GM21723 (cell line): ENCODE results near the gene TTC21B.
"Not testable (repeated sequence)": the region's sequence is repeated elsewhere in the genome, so short reads cannot be mapped to it uniquely, and the experiment has no call there.

Source experiments
- ATAC-seq: cut with Tn5 transposase; IDR thresholded peaks from one replicate; pipeline ENCODE4 v1.9.1; 2021; ENCODE audit warnings: mild to moderate bottlenecking, moderate library complexity; ENCODE audit not compliant: unreplicated experiment

The TTC21B gene

GRCh38 chr2:165889158-165889557, 64.4 kb downstream of the TTC21B start:
- no peak for ATAC-seq

DNA sequence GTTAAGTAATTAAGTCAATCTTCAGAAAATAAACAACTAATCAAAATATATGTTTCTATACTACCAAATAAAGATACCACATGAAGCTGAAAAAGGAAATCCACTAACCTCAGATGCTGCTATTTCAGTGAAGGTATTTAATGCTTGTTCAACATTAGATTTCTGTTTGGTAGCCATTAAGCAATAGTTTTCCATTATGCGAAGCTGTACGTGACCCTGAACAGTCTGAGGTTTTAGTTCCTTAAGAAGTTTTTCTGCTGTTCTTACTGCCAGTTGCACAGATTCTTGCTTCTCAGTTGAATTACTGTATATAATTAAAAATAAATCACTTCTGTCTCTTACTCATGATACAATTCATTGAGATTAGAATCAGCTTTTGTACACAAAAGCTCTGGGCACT, 65.4 kb downstream of the TTC21B start:
- no peak for ATAC-seq

DNA sequence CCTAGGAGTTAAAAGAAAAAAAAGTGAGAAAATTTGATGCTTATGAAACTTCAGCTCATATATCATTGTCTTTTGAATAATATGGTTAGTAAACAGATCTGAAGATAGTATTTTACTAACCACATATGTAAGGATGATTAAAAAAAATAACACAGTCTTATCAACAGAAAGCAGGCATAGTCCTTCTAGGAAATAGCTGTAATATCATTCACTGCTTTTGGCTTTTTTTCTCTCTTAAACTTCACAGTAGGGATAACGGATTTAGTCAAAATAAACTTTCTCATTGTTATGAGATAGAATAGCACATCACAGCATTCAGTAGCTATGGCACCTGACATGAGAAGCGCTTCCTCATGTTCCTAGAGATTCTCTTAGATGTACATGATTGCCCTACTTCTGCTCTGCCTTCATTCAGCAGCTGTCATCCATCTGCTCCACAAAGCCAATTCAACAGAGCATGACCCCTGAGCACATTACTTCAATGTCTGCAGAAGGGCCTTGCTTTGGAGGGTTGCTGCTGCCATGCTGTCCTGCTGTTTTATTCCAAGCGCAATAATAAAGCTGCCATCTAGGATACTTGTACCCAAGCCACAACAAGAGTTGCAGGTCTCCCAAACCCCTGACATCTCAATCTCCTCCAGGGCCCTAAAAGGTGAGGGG, 67.0 kb downstream of the TTC21B start:
- ATAC-seq, result no peak

DNA sequence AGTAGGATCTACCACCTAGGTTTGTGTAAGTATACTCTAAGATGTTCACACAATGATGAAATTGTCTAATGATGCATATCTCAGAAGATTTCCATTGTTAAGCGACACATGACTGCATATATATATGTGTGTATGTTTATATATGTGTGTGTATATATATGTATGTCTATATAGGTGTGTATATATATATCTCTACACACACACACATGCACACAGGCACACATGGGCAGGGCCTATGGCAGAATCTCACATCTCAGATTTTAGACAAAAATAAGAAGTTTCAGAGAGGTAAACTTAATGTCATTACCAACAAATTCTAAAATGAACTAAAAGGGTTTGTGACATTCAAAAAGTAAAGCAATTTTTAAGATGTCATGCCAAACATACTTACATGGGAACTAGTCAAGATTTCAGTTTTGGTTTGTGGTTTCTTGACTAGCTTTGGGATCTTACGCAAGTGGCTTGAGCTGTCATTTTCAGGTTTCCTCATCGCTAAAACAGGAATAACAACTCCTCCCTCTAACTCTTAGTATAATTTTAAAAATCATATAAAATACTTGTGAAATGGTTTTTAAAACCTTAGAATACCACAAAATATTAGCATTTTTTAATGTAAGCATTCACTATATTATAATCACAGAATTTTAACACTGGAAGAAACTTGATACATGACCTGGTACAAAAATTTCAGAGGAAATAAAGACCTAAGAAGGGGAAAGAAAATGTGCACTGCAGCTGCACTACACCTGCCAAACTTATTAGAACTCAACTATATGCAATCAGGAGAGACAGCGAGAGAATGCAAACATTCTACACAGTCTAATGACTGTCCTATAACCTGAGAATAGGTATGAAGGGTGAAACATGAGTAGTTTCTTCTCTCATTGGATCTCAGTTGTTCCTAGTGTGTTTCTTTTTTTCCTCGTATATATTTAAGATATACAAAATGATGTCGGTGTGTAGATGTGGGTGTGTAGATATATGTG, 75.7 kb downstream of the TTC21B start:
- ATAC-seq, result peak; percentile 74

DNA sequence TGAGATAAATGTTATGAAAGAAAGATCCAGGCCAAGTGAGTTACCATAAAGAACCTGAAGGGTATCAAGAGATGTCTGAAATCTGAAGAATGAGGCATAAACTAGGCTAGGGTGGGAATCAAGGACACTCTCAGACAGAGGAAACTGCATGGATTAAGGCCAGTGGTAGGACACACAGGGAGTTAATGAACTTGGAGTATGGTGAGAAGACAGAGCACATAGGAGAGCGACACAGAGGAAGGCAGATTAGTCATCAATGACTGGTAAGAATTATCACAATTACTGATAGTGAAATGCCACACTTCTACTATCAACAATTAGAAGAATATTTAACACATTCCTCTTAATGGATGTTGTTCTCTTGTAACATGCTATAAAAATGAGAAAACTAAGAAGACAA, 76.9 kb downstream of the TTC21B start:
- no peak for ATAC-seq

- ATAC-seq, result no peak
Observed at GRCh38 chr2:165876269-165876668, 77.3 kb downstream of the TTC21B start.

DNA sequence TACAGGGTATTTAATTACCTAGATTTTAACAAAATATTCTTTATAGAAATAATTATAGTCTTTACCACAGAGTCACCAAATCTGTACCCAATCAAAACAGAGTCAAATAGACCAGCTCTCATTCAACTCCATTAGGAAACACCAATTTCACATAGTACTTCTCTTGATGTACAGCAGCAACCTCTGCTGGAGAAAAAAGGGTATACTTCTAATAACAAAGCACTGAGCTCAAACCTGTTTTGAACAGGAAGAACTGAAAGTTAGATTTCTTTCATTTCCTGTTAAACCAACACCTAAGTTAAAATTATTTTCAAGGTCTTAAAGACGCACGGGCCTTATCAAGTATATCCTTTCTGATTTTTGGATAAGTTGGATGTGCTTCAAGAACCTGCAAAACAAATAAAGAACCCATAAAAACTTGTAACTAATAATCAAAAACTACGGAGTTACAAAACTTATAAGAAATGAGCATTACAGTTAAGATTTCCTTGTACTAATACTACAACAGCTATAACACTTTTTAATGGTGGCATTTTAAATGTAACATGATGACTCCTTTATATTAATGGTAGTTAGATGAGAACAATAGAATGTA, 79.0 kb downstream of the TTC21B start:
- peak; percentile 89 for ATAC-seq

DNA sequence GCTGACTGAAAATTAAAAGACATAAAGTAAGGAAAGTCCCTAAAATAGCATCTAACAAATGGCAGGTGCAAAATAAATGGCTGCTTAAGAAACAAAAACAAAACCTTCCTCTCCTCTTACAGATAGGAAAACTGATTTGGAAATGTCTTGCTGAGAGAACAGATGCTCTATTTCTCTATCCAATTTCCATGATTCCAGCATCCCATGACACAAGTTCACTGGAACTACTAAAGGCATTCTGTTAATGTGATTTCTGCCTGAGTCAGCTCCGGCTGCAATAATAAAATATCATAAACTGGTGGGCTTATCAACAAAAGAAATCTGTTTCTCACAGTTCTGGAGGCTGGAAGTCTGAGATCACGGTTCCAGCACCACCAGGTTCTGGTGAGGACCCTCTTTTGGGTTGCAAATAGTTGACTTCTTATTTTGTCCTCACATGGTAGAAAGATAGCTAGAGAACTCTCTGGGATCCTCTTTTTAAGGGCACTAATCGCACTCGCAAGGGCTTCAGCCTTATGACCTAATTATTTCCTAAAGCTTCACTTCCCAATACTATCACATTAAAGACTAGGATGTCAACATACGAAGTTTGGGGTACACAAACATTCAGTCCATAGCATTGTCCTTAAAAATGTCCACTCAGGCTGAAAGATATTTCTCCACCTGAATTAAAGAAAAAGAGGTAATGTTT, 81.3 kb downstream of the TTC21B start:
- ATAC-seq, result no peak

DNA sequence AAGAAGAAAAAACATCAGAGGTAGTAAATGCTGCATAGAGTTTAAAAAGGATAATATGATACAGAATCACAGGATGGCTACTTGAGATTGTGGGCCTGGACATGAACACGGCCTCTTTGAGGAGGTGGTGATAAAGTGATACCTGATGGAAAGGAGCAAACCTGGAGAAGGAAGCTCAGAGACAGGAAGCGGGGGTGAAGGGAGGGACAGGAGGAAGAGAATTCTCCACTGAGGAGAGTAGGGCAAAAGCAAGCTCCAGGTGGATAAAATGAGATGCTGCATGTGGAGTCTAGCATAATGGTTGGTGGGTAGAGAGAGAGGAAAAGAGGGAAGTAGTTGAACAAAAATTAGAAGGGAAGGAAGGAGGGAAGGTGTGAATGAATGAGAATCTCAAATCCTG, 82.6 kb downstream of the TTC21B start:
- ATAC-seq, result no peak

- no peak for ATAC-seq
Observed at GRCh38 chr2:165870346-165870745, 83.2 kb downstream of the TTC21B start.

- no peak for ATAC-seq
Observed at GRCh38 chr2:165868211-165868610, 85.4 kb downstream of the TTC21B start.

GRCh38 chr2:165864296-165864695, 89.3 kb downstream of the TTC21B start:
- ATAC-seq, result no peak

- ATAC-seq, result peak; percentile 60
Observed at GRCh38 chr2:165863810-165864261, 89.7 kb downstream of the TTC21B start.

DNA sequence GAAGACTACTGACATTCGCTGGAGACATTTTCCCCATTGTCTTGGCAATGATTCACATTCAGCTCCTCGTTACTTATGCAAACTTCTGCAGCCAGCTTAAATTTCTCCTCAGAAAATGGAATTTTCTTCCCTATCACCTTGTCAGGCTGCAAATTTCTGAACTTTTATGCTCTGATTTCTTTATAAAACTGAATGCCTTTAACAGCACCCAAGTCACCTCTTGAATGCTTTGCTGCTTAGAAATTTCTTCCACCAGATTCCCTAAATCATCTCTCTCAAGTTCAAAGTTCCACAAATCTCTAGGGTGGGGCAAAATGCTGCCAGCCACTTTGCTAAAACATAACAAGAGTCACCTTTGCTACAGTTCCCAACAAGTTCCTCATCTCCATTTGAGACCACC, 92.5 kb downstream of the TTC21B start:
- not testable (repeated sequence) for ATAC-seq

DNA sequence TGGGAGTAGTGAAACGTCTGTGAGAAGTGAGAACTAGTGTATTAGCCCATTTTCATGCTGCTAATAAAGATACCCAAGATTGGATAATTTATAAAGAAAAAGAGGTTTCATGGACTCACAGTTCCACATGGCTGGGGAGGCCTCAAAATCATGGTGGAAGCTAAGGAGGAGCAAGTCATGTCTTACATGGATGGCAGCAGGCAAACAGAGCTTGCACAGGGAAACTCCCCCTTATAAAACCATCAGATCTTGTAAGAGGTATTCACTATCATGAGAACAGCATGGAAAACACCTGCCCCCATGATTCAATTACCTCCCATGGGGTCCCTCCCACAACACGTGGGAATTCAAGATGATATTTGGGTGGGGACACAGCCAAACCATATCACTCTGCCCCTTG, 93.9 kb downstream of the TTC21B start:
- ATAC-seq, result not testable (repeated sequence)

DNA sequence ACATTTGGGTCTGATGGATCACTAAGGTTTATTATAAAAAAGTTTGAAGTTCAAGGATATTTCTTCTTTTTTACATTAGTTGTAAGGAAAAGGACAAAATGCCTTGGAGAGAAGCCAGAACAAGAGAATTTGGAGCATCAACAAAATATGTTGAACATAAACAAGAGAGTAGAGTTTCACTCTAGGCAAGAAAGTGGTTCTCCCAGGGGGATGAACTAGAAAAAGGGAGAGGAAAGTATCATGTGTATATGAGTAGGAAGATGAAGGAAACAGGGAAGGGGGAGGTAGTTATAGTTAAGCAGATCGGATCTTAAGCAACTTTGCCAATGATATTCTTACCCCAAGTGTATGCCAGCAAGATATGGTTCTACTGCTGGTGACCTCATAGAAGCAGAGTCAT, 95.7 kb downstream of the TTC21B start:
- ATAC-seq, result no peak

GRCh38 chr2:165852394-165852793, 101.2 kb downstream of the TTC21B start:
- ATAC-seq, result no peak

DNA sequence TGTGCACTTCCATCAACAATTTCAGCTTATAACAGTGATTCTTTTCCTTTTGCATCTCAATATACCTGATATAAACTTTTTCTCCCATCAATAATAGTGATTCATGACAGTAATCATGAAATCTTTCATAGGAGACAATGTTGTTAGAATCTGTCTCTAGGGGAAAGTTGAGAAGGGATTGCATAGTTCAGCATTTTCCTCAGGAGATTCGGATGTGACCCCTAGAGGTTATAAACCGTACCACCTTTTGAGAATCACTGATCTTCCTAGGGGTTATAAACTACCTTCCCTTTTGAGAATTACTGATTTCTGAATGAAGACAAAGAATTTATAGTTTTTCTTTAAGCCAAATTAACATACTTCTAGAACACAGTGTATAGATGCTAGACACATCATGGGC, 106.6 kb downstream of the TTC21B start:
- ATAC-seq, result no peak

DNA sequence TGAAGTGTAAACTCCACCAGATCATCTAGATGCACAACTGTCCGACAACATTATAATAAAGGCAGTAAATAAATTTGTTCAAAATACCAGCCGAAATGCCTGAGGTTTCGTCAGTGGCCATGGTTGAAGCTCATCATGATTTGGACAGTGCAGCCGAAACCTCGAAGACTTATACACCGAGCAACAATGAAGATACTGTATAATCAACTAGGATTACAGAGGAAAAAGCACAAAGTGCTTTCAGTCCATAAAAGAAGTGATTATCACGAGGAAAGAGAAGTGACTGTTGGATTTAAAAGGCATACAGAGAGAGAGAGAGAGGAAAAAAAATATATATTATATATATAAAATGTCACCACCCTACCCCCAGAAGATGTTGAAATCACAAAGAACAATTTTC, 107.5 kb downstream of the TTC21B start:
- ATAC-seq, result no peak

- no peak for ATAC-seq
Observed at GRCh38 chr2:165844216-165844615, 109.4 kb downstream of the TTC21B start.

DNA sequence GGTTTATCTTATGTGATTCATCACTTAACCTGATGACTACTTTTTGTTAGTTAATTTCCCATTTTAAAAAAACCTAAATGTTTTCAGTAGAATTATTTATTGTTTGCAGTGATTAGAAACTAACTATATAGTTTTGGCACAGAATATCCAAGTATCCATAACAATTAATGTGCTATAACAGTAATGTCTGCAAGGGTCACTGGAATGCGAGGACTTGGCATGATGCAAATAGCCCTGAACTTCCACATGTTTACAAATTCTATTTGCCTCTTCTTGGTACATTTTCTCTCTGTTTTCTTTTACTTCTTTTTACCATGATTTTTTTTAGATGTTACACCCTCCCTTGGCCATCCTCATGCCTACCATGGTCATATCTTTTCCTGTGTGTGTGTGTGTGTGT, 110.2 kb downstream of the TTC21B start:
- no peak for ATAC-seq
